ENCODE measurements around the gene CCSER1.

CCSER1 gene

GRCh38 chr4:90162566-90162965 is 35.4 kb downstream of the CCSER1 start:
- H3K27ac Mint-ChIP-seq: no peak overlapping the region
- H3K27me3 Mint-ChIP-seq: no peaks in the 10 kb centered on the region
- H3K4me3 Mint-ChIP-seq: no peak overlapping the region
- H3K4me1 Mint-ChIP-seq: no peaks in the 10 kb centered on the region
- H3K9me3 Mint-ChIP-seq: peaks cover 0 to 7% of the 10 kb centered on the region in 2 donors
- no peak for ATAC-seq
- no peak for DNase-seq

- Mint-ChIP-seq H3K27me3 (no peaks in the 10 kb centered on the region), H3K9me3 (peaks cover 0 to 7% of the 10 kb centered on the region in 2 donors), H3K4me3 (no peak overlapping the region), H3K27ac (no peak overlapping the region), H3K4me1 (no peaks in the 10 kb centered on the region)
- DNase-seq (no peak), ATAC-seq (no peak)
Observed at GRCh38 chr4:90163872-90164271, 36.7 kb downstream of the CCSER1 start.

GRCh38 chr4:90165883-90166282 is 38.7 kb downstream of the CCSER1 start:
- no peak for ATAC-seq
- no peaks in the 10 kb centered on the region for H3K27me3 Mint-ChIP-seq
- no peaks in the 10 kb centered on the region for H3K4me1 Mint-ChIP-seq
- H3K9me3 Mint-ChIP-seq: peaks cover 0 to 6% of the 10 kb centered on the region in 2 donors
- DNase-seq: no peak
- no peak overlapping the region for H3K4me3 Mint-ChIP-seq
- no peak overlapping the region for H3K27ac Mint-ChIP-seq

- Mint-ChIP-seq H3K27ac (no peak overlapping the region), H3K9me3 (peaks cover 0 to 6% of the 10 kb centered on the region in 2 donors), H3K4me3 (no peak overlapping the region), H3K27me3 (no peaks in the 10 kb centered on the region), H3K4me1 (no peaks in the 10 kb centered on the region)
- no peak for ATAC-seq
- DNase-seq: no peak
Observed at GRCh38 chr4:90171491-90171890, 44.3 kb downstream of the CCSER1 start.

- DNase-seq (no peak), ATAC-seq (no peak)
- peak overlapping the region in 1 of 2 donors; percentile 55 for H3K27ac Mint-ChIP-seq
- H3K9me3 Mint-ChIP-seq: peaks cover 0 to 5% of the 10 kb centered on the region in 2 donors
- H3K4me3 Mint-ChIP-seq: no peak overlapping the region
- no peaks in the 10 kb centered on the region for H3K27me3 Mint-ChIP-seq
- H3K4me1 Mint-ChIP-seq: no peaks in the 10 kb centered on the region
Observed at GRCh38 chr4:90174621-90175023, 47.4 kb downstream of the CCSER1 start.

GRCh38 chr4:90181644-90182043 is 54.5 kb downstream of the CCSER1 start:
- Mint-ChIP-seq H3K27me3 (no peaks in the 10 kb centered on the region), H3K4me3 (no peak overlapping the region), H3K4me1 (no peaks in the 10 kb centered on the region), H3K9me3 (no peaks in the 10 kb centered on the region), H3K27ac (no peak overlapping the region)
- ATAC-seq: no peak
- DNase-seq: no peak

GRCh38 chr4:90183254-90183653 is 56.1 kb downstream of the CCSER1 start:
- H3K4me3 Mint-ChIP-seq: no peak overlapping the region
- no peak for DNase-seq
- H3K27me3 Mint-ChIP-seq: no peaks in the 10 kb centered on the region
- no peaks in the 10 kb centered on the region for H3K9me3 Mint-ChIP-seq
- no peaks in the 10 kb centered on the region for H3K4me1 Mint-ChIP-seq
- no peak for ATAC-seq
- no peak overlapping the region for H3K27ac Mint-ChIP-seq

GRCh38 chr4:90184560-90184959 is 57.4 kb downstream of the CCSER1 start:
- Mint-ChIP-seq H3K27ac (no peak overlapping the region), H3K4me3 (no peak overlapping the region), H3K9me3 (no peaks in the 10 kb centered on the region), H3K4me1 (no peaks in the 10 kb centered on the region), H3K27me3 (no peaks in the 10 kb centered on the region)
- ATAC-seq (no peak), DNase-seq (no peak)

- no peak overlapping the region for H3K4me3 Mint-ChIP-seq
Observed at GRCh38 chr4:90185416-90185815, 58.2 kb downstream of the CCSER1 start.

GRCh38 chr4:90186229-90186628 is 59.0 kb downstream of the CCSER1 start:
- no peak for ATAC-seq
- Mint-ChIP-seq H3K27ac (no peak overlapping the region), H3K4me1 (no peaks in the 10 kb centered on the region), H3K4me3 (no peak overlapping the region), H3K27me3 (no peaks in the 10 kb centered on the region), H3K9me3 (no peaks in the 10 kb centered on the region)
- no peak for DNase-seq

More at GRCh38 chr4:90185416-90185815, 58.2 kb downstream of the CCSER1 start:
- ATAC-seq (no peak), DNase-seq (no peak)
- Mint-ChIP-seq H3K27ac (no peak overlapping the region), H3K27me3 (no peaks in the 10 kb centered on the region), H3K9me3 (no peaks in the 10 kb centered on the region), H3K4me1 (no peaks in the 10 kb centered on the region)

- Mint-ChIP-seq H3K27me3 (no peaks in the 10 kb centered on the region), H3K4me1 (no peaks in the 10 kb centered on the region), H3K4me3 (no peak overlapping the region), H3K27ac (no peak overlapping the region), H3K9me3 (no peaks in the 10 kb centered on the region)
- ATAC-seq: no peak
- no peak for DNase-seq
Observed at GRCh38 chr4:90187148-90187884, 60.1 kb downstream of the CCSER1 start.

GRCh38 chr4:90189178-90189577 is 62.0 kb downstream of the CCSER1 start:
- Mint-ChIP-seq H3K27ac (no peak overlapping the region), H3K4me3 (no peak overlapping the region), H3K9me3 (no peaks in the 10 kb centered on the region), H3K4me1 (no peaks in the 10 kb centered on the region), H3K27me3 (no peaks in the 10 kb centered on the region)
- ATAC-seq (no peak), DNase-seq (no peak)

GRCh38 chr4:90189946-90190345 is 62.8 kb downstream of the CCSER1 start:
- ATAC-seq (no peak), DNase-seq (no peak)
- Mint-ChIP-seq H3K27me3 (no peaks in the 10 kb centered on the region), H3K4me3 (no peak overlapping the region), H3K27ac (no peak overlapping the region), H3K4me1 (no peaks in the 10 kb centered on the region), H3K9me3 (no peaks in the 10 kb centered on the region)

- ATAC-seq (no peak), DNase-seq (no peak)
- Mint-ChIP-seq H3K4me3 (no peak overlapping the region), H3K9me3 (no peaks in the 10 kb centered on the region), H3K27me3 (no peaks in the 10 kb centered on the region), H3K27ac (no peak overlapping the region), H3K4me1 (no peaks in the 10 kb centered on the region)
Observed at GRCh38 chr4:90190525-90190924, 63.3 kb downstream of the CCSER1 start.

GRCh38 chr4:90198086-90198847 is 71.1 kb downstream of the CCSER1 start:
- Mint-ChIP-seq H3K4me1 (no peaks in the 10 kb centered on the region), H3K4me3 (no peak overlapping the region), H3K9me3 (peaks cover 0 to 3% of the 10 kb centered on the region in 2 donors), H3K27ac (no peak overlapping the region), H3K27me3 (no peaks in the 10 kb centered on the region)
- ATAC-seq (no peak), DNase-seq (no peak)

GRCh38 chr4:90207887-90208454 is 80.8 kb downstream of the CCSER1 start:
- Mint-ChIP-seq H3K4me1 (no peaks in the 10 kb centered on the region), H3K9me3 (peaks cover 19 to 22% of the 10 kb centered on the region in 2 donors), H3K4me3 (no peak overlapping the region), H3K27ac (no peak overlapping the region), H3K27me3 (no peaks in the 10 kb centered on the region)
- no peak for DNase-seq
- no peak for ATAC-seq
